ENCODE results near the gene PSTK.

- TF ChIP-seq USF1 (IDR thresholded peaks at IDR 0.05) (no peak), CEBPB (IDR thresholded peaks at IDR 0.05) (no peak), ZBTB7A (IDR thresholded peaks at IDR 0.05; ENCODE audit: low read depth) (no peak), REST (IDR thresholded peaks at IDR 0.05; ENCODE audit: low read depth) (no peak), EP300 (IDR thresholded peaks at IDR 0.05; ENCODE audit: borderline replicate concordance) (no peak), FOXM1 (IDR thresholded peaks at IDR 0.05; ENCODE audit: borderline replicate concordance, low read depth) (no peak), YY1 (IDR thresholded peaks at IDR 0.05; ENCODE audit: low read depth) (no peak), MAX (IDR thresholded peaks at IDR 0.05) (no peak), RAD21 (IDR thresholded peaks at IDR 0.05; ENCODE audit: low read depth) (no peak), EGR1 (IDR thresholded peaks at IDR 0.05) (no peak), TAF1 (IDR thresholded peaks at IDR 0.05; ENCODE audit: low read depth) (no peak), TCF12 (IDR thresholded peaks at IDR 0.05; ENCODE audit: low read depth) (no peak), CREB1 (IDR thresholded peaks at IDR 0.05; ENCODE audit: low read depth) (no peak), TEAD4 (IDR thresholded peaks at IDR 0.05) (no peak)
Measured at GRCh38 chr10:123024540-123024939, 44.3 kb downstream of the PSTK start.
